Activated CD4-positive, alpha-beta memory T cell treated with anti-CD3 and anti-CD28 coated beads for 36 hours (primary cell): ENCODE measurements around the gene DNMT1. TPM values are rescaled to one million over a fixed set of nuclear protein-coding genes. Genes with fewer than 3 reads are reported as not detected.

ENCODE experiments used
- CTCF ChIA-PET: fragments of 350-600 bp; sonication (Branson Sonifier 250); formaldehyde crosslinking; loops from one replicate; lab custom pipeline; 2021; ENCODE audit warnings: antibody characterized with exemption, inconsistent platforms; lab: Charles Lee
- POLR2A ChIA-PET: fragments of 350-600 bp; sonication (Branson Sonifier 250); formaldehyde crosslinking; loops from one replicate; lab custom pipeline; 2021; ENCODE audit warnings: antibody characterized with exemption; lab: Charles Lee
- DNase-seq: peaks from one replicate; pipeline ENCODE4 v3.0.0-alpha.2; 2020
- H3K27ac Mint-ChIP-seq: one replicate; pipeline ENCODE4 v1.8.0; 2021; ENCODE audit warnings: mixed read lengths
- H3K27me3 Mint-ChIP-seq: one replicate; pipeline ENCODE4 v1.8.0; 2021; ENCODE audit warnings: mixed read lengths
- H3K36me3 Mint-ChIP-seq: one replicate; pipeline ENCODE4 v1.8.0; 2021; ENCODE audit warnings: mixed read lengths
- H3K4me1 Mint-ChIP-seq: one replicate; pipeline ENCODE4 v1.8.0; 2021; ENCODE audit warnings: low read depth, mixed read lengths
- H3K4me3 Mint-ChIP-seq: one replicate; pipeline ENCODE4 v1.8.0; 2021; ENCODE audit warnings: mild to moderate bottlenecking, mixed read lengths
- H3K9me3 Mint-ChIP-seq: one replicate; pipeline ENCODE4 v1.8.0; 2021; ENCODE audit warnings: mixed read lengths
- intact Hi-C: fragments of 100-400 bp; cut with micrococcal nuclease; formaldehyde crosslinking; loops from one replicate; pipeline ENCODE4 v1.15.1; 2023
- total RNA-seq, 2 experiments: library from RNA; stranded (reverse); gene quantifications; one replicate each; pipeline ENCODE4 v1.2.3, GENCODE V29; 2021

DNMT1 gene
- total RNA-seq, 2 experiments from 2014 or later = 356 to 357 TPM

GRCh38 chr19:10230173-10230860 is 35.6 kb upstream of the DNMT1 start:
- ChIA-PET POLR2A (interaction anchor here (0.9 to 1.5 kb wide), 2 partner anchors 14 to 31 kb away, joined by 3 read pairs; no protein-coding TSS in a partner anchor), CTCF (interaction anchor here (0.8 to 5.7 kb wide), 6 partner anchors 20 to 42 kb away, joined by 3 to 41 read pairs (median 6); partner anchors contain the start of gene MRPL4)
- H3K27ac Mint-ChIP-seq = peak overlapping the region; percentile 80
- H3K36me3 Mint-ChIP-seq = no peaks in the 10 kb centered on the region
- peak; percentile 74 for DNase-seq
- H3K27me3 Mint-ChIP-seq = no peaks in the 10 kb centered on the region
- intact Hi-C loops = no loop called here
- peak overlapping the region; percentile 79 for H3K4me3 Mint-ChIP-seq
- peaks cover 20% of the 10 kb centered on the region for H3K4me1 Mint-ChIP-seq
- H3K9me3 Mint-ChIP-seq = no peaks in the 10 kb centered on the region

- Mint-ChIP-seq H3K4me3 (no peak overlapping the region), H3K27ac (peak overlapping the region; percentile 35), H3K36me3 (peaks cover 3% of the 10 kb centered on the region), H3K4me1 (peaks cover 16% of the 10 kb centered on the region), H3K27me3 (no peaks in the 10 kb centered on the region), H3K9me3 (no peaks in the 10 kb centered on the region)
- DNase-seq = peak; percentile 56
- intact Hi-C loops = loop anchor here (1.0 kb wide), 1 partner anchor 21 kb away; no protein-coding TSS in a partner anchor
- CTCF ChIA-PET = interaction anchor here (0.7 to 5.7 kb wide), 10 partner anchors 9 to 354 kb away, joined by 3 to 41 read pairs (median 4); partner anchors contain the start of gene MRPL4
- POLR2A ChIA-PET = interaction anchor here (1.0 kb wide), 1 partner anchor 23 kb away, joined by 4 read pairs; the partner anchor contains the start of gene MRPL4
Measured at GRCh38 chr19:10228920-10229319, 34.2 kb upstream of the DNMT1 start.

DNA sequence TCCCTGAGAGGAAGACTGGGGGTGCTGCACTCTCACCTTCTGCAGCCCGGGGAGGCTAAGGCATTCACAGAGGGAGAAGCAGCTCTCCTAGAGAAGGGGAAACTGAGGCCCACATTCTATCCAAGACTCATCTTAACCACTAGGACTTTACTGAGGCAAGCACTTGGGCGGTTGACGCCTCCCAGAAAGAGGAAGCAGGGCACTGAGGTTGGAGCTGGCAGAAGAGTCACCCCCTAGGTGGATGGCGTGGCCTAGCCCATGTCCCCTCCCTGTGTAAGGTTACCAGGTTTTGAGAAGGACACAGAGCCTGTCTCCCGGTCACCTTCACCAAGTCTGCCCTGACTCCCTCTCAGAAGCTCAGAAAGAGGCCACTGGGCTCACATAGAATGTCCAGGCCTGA is 33.6 kb upstream of the DNMT1 start:
- CTCF ChIA-PET = interaction anchor here (0.7 to 5.7 kb wide), 11 partner anchors 9 to 353 kb away, joined by 3 to 41 read pairs (median 4); partner anchors contain the start of gene MRPL4
- no peaks in the 10 kb centered on the region for H3K9me3 Mint-ChIP-seq
- POLR2A ChIA-PET = interaction anchor here (1.0 kb wide), 1 partner anchor 24 kb away, joined by 4 read pairs; the partner anchor contains the start of gene MRPL4
- intact Hi-C loops = no loop called here
- DNase-seq = no peak
- no peak overlapping the region for H3K4me3 Mint-ChIP-seq
- no peaks in the 10 kb centered on the region for H3K27me3 Mint-ChIP-seq
- H3K4me1 Mint-ChIP-seq = peaks cover 16% of the 10 kb centered on the region
- no peak overlapping the region for H3K27ac Mint-ChIP-seq
- H3K36me3 Mint-ChIP-seq = peaks cover 5% of the 10 kb centered on the region

GRCh38 chr19:10227026-10227971 is 32.5 kb upstream of the DNMT1 start:
- Mint-ChIP-seq H3K27me3 (no peaks in the 10 kb centered on the region), H3K36me3 (peaks cover 8% of the 10 kb centered on the region), H3K4me3 (no peak overlapping the region), H3K4me1 (peaks cover 16% of the 10 kb centered on the region), H3K9me3 (no peaks in the 10 kb centered on the region), H3K27ac (no peak overlapping the region)
- no peak for DNase-seq
- intact Hi-C loops = no loop called here
- CTCF ChIA-PET = interaction anchor here (0.9 to 5.7 kb wide), 5 partner anchors 11 to 107 kb away, joined by 3 to 41 read pairs (median 6); partner anchors contain the start of gene MRPL4
- POLR2A ChIA-PET = no interaction called here

- intact Hi-C loops = no loop called here
Measured at GRCh38 chr19:10226376-10227025, 31.7 kb upstream of the DNMT1 start.

GRCh38 chr19:10226021-10226375 is 31.2 kb upstream of the DNMT1 start:
- ChIA-PET POLR2A (interaction anchor here (1.6 kb wide), 1 partner anchor 31 kb away, joined by 4 read pairs; the partner anchor contains the start of gene DNMT1), CTCF (interaction anchor here (5.7 kb wide), 1 partner anchor 25 kb away, joined by 41 read pairs; the partner anchor contains the start of gene MRPL4)
- H3K27me3 Mint-ChIP-seq = no peaks in the 10 kb centered on the region
- no peak for DNase-seq
- intact Hi-C loops = no loop called here
- H3K36me3 Mint-ChIP-seq = peaks cover 8% of the 10 kb centered on the region
- H3K27ac Mint-ChIP-seq = no peak overlapping the region
- no peak overlapping the region for H3K4me3 Mint-ChIP-seq
- H3K4me1 Mint-ChIP-seq = peaks cover 16% of the 10 kb centered on the region
- no peaks in the 10 kb centered on the region for H3K9me3 Mint-ChIP-seq

More at GRCh38 chr19:10226376-10227025, 31.7 kb upstream of the DNMT1 start:
- DNase-seq = no peak
- H3K9me3 Mint-ChIP-seq = no peaks in the 10 kb centered on the region
- H3K4me1 Mint-ChIP-seq = peaks cover 16% of the 10 kb centered on the region
- H3K36me3 Mint-ChIP-seq = peaks cover 8% of the 10 kb centered on the region
- ChIA-PET POLR2A (interaction anchor here (1.6 kb wide), 1 partner anchor 32 kb away, joined by 4 read pairs; the partner anchor contains the start of gene DNMT1), CTCF (interaction anchor here (5.7 kb wide), 1 partner anchor 24 kb away, joined by 41 read pairs; the partner anchor contains the start of gene MRPL4)
- no peak overlapping the region for H3K4me3 Mint-ChIP-seq
- H3K27me3 Mint-ChIP-seq = no peaks in the 10 kb centered on the region
- no peak overlapping the region for H3K27ac Mint-ChIP-seq

DNA sequence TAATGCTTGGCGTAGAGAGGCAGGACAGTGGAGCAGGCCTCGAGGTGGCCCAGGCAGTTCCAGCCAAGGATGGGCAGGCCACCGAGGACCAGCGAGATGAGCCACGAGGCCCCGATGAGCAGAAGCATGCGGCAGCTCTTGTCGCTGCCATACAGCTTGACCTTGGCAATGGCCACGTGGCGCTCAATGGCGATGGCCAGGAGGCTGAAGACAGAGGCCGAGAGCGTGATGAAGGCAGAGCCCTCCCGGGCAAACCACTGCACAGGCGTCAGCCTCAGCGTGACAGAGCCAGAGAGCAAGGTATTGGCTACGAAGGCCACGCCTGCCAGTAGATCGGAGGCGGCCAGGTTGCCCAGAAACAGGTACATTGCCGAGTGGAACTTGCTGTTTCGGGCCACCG is 29.6 kb upstream of the DNMT1 start:
- Mint-ChIP-seq H3K36me3 (peaks cover 8% of the 10 kb centered on the region), H3K4me3 (no peak overlapping the region), H3K27me3 (no peaks in the 10 kb centered on the region), H3K4me1 (peaks cover 18% of the 10 kb centered on the region), H3K27ac (no peak overlapping the region), H3K9me3 (no peaks in the 10 kb centered on the region)
- intact Hi-C loops = no loop called here
- ChIA-PET POLR2A (no interaction called here), CTCF (interaction anchor here (1.1 kb wide), 1 partner anchor 26 kb away, joined by 4 read pairs; no protein-coding TSS in a partner anchor)
- no peak for DNase-seq

- Mint-ChIP-seq H3K27me3 (no peaks in the 10 kb centered on the region), H3K4me3 (no peak overlapping the region), H3K9me3 (no peaks in the 10 kb centered on the region), H3K36me3 (peaks cover 8% of the 10 kb centered on the region), H3K27ac (no peak overlapping the region), H3K4me1 (peaks cover 15% of the 10 kb centered on the region)
- CTCF ChIA-PET = interaction anchor here (1.1 kb wide), 1 partner anchor 27 kb away, joined by 4 read pairs; no protein-coding TSS in a partner anchor
- no peak for DNase-seq
- intact Hi-C loops = no loop called here
- POLR2A ChIA-PET = no interaction called here
Measured at GRCh38 chr19:10223488-10224213, 28.9 kb upstream of the DNMT1 start.

DNA sequence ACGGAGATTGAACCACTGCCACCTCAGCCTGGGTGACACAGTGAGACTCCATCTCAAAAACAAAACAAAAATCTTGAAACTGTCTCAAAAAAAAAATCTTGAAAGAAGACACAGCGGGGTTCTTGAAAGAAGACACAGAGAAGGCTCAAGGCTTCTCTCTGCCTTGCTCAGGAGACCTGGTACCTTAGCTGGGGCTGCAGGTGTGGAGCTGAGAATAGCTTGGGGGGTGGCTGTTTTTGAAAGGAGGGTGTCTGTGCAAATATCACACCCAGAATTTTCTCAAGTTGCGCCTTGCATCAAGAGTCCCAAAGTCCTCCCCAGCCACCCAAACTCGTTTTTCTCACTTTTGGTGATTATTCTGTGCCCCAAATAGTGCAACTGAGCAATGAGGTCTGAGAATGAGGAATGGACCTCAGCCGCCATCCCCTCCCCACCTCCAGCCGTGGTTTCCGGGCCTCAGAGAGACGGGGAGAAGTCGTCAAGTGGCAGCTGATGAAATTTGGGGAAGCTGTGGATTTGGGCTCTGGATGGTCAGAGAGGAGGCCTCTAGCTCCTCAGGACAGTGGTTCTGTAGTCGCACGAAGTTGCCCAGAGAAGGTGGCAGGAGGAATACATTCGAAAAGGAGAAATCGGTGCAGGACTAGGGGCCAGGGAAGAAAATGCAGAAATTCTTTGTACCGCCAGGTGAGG is 27.6 kb upstream of the DNMT1 start:
- ChIA-PET CTCF (interaction anchor here (0.7 kb wide), 1 partner anchor 28 kb away, joined by 4 read pairs; no protein-coding TSS in a partner anchor), POLR2A (no interaction called here)
- Mint-ChIP-seq H3K27ac (no peak overlapping the region), H3K27me3 (no peaks in the 10 kb centered on the region), H3K4me3 (no peak overlapping the region), H3K9me3 (no peaks in the 10 kb centered on the region), H3K36me3 (peaks cover 8% of the 10 kb centered on the region), H3K4me1 (peaks cover 15% of the 10 kb centered on the region)
- intact Hi-C loops = no loop called here
- DNase-seq = no peak

DNA sequence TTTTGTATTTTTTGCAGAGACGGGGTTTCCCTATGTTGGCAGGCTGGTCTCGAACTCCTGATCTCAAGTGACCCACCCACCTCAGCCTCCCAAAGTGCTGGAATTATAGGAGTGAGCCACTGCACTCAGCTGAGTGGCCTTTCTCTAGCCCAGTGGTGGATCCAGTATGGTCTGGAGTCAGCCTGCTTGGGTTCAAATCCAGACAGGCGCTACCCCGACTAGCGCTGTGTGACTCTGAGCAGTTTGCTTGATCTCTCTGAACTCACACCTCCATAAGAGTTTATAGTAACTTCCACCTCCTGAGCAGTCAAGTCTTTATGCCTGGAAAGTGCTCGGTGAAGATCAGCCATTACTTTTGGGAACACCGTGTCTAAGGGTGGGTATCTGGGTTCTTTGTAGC is 25.9 kb upstream of the DNMT1 start:
- H3K9me3 Mint-ChIP-seq = no peaks in the 10 kb centered on the region

More for the DNA sequence above, 25.9 kb upstream of the DNMT1 start:
- intact Hi-C loops = no loop called here
- DNase-seq = no peak
- H3K27me3 Mint-ChIP-seq = no peaks in the 10 kb centered on the region
- peaks cover 10% of the 10 kb centered on the region for H3K4me1 Mint-ChIP-seq
- no peak overlapping the region for H3K4me3 Mint-ChIP-seq
- POLR2A ChIA-PET = no interaction called here
- peaks cover 8% of the 10 kb centered on the region for H3K36me3 Mint-ChIP-seq
- CTCF ChIA-PET = interaction anchor here (1.1 to 2.9 kb wide), 4 partner anchors 8 to 33 kb away, joined by 3 to 22 read pairs (median 6); no protein-coding TSS in a partner anchor
- H3K27ac Mint-ChIP-seq = no peak overlapping the region
